Tongue (tissue), 3 donors: ENCODE measurements around the gene KRTAP9-9. TPM values are rescaled to one million over a fixed set of nuclear protein-coding genes. Genes with fewer than 3 reads are reported as not detected.
A peak's percentile ranks its signal among the peaks of the same experiment; 100 is the strongest.
"Not testable (repeated sequence)": the region's sequence is repeated elsewhere in the genome, so short reads cannot be mapped to it uniquely, and the experiment has no call there.

Experiments used
- DNase-seq: peaks from one replicate; pipeline ENCODE4 v3.0.0-alpha.2; 2015
- small RNA-seq: library from RNA; depleted of rRNA; stranded (forward); fragments of <200 nt; gene quantifications from one replicate; pipeline ENCODE3, GENCODE V24; 2014; ENCODE audit warnings: low replicate concordance
- total RNA-seq: library from RNA; depleted of rRNA; stranded (reverse); fragments of >200 nt; gene quantifications from one replicate; pipeline ENCODE4 v1.2.3, GENCODE V29; 2014

The KRTAP9-9 gene
- total RNA-seq, 1 donor from 2014 or later = not detected

DNA sequence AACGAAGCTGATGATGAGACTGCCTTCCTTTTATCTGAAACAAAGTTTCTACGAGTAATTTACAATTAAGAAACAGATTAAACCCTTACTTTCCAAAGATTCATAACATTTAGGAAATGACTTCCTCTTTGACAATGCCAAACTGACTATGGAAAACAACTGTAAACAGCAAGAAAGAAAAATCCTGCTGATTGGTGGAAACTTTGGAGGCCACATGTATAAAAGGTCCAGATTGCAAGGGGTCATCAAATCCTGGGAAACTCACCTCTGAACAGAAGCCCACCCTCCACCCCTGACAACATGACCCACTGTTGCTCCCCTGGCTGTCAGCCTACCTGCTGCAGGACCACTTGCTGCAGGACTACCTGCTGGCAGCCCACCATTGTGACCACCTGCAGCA, 9.9 kb downstream of the KRTAP9-9 start, which contains the start of gene KRTAP9-6:
KRTAP9-6 (plus strand) TSS at position 301 of the 400 bp plus-strand sequence; CDS start at position 301, 0 bp downstream.
- no peak for DNase-seq

DNA sequence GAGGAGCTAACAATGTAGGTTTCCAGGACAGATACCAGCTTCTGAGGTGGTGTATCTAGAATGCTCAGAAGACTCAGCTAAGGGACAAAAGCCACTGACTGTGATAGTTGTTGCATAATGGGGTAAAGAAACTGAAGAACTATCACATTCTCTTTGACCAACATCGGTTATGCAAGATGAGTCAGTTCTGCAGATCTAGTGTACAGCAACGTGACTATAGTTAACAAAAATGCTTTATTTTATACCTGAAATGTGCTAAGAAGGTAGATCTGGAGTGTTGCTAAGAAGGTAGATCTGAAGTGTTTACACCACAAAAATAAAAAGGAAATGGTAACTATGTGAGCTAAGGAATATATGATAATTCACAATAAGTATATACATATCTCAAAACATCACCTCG, 12.5 kb downstream of the KRTAP9-9 start:
- no peak for DNase-seq

DNA sequence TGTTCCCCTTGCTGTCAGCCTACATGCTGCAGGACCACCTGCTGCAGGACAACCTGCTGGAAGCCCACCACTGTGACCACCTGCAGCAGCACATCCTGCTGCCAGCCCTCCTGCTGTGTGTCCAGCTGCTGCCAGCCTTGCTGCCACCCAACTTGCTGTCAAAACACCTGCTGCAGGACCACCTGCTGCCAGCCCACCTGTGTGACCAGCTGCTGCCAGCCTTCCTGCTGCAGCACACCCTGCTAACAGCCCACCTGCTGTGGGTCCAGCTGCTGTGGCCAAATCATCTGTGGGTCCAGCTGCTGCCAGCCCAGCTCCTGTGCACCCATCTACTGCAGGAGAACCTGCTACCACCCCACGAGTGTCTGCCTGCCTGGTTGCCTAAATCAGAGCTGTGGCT, 16.1 kb downstream of the KRTAP9-9 start:
- DNase-seq = not testable (repeated sequence)

DNA sequence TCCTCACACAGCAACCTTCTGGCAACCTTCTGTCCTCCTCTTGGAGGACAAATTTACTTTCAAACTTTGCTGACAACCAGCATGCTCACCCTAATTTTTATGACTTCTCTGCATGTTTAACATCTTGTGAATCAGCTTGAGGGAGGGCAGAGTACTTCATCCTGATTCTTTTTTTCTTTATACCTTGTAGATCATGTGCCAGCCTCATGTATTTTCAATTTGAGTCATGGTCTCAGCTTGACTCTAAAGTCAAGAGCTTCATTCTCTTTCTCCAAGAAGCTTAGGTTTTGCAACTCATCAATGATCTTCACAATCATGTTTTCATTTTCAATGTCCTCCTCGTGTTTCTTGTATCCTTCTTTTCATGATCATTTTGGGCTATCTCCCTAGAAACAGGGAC, 16.7 kb downstream of the KRTAP9-9 start:
- no peak for DNase-seq

DNA sequence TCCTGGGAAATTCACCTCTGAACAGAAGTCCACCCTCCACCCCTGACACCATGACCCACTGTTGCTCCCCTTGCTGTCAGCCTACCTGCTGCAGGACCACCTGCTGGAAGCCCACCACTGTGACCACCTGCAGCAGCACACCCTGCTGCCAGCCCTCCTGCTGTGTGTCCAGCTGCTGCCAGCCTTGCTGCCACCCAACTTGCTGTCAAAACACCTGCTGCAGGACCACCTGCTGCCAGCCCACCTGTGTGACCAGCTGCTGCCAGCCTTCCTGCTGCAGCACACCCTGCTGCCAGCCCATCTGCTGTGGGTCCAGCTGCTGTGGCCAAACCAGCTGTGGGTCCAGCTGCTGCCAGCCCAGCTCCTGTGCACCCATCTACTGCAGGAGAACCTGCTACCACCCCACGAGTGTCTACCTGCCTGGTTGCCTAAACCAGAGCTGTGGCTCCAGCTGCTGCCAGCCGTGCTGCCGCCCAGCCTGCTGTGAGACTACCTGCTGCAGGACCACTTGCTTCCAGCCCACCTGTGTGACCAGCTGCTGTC, 20.5 kb downstream of the KRTAP9-9 start, which contains the start of gene KRTAP9-7:
KRTAP9-7 (plus strand) TSS at position 51 of the 543 bp plus-strand sequence; CDS start at position 51, 0 bp downstream.
- not testable (repeated sequence) for DNase-seq

DNA sequence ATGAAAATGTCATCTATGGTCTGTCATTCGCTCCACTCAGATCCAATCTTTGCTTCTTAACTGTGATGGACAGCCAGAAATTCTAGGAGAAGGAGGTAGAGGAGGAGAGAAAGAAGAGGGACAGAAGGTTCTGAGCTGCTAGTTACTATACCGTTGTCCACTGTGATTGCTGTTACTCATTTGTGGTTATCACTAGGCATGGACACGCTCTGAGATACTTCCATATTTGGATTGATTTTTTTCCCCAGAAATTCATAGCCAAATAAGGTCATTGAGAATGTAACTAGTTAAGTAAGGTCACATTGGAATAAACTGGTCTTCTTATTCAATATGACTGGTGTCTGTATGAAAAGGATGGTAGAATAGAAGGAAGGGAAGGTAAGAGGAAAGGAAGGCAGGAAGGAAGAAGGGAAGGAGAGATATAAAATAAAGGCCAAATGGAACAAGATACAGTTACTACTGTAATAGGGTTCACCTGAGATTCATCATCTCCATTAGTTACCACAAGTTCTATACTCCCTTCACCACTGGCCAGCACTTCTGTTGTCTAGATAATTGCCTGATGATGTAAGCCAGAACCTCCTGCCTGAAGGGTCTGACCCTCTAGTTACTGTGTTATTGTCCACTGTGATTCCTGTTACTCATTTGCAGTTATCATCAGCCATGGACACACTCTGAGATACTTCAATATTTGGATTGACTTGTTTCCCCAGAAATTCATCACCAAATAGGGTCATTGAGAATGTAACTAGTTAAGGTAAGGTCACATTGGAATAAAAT, 23.2 kb downstream of the KRTAP9-9 start:
- no peak for DNase-seq

DNA sequence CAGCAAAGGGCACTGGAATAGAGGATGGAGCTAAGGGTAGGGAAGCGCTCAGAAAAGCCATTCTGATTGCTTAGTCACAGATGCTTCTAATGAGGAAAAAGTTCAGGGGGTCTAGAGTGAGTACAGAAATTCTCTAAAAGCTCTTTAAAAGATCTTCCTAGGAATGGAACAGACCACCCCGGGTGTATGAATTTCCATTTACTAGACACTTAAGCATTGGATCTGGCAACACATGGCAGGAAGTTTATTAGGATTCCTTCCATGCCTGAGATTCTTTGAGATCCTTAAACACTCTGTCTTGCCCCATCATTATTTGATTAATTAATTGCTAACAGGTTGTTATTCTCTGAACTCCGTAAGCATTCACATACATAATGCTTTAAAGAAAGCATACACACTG, 28.9 kb downstream of the KRTAP9-9 start:
- DNase-seq = no peak

DNA sequence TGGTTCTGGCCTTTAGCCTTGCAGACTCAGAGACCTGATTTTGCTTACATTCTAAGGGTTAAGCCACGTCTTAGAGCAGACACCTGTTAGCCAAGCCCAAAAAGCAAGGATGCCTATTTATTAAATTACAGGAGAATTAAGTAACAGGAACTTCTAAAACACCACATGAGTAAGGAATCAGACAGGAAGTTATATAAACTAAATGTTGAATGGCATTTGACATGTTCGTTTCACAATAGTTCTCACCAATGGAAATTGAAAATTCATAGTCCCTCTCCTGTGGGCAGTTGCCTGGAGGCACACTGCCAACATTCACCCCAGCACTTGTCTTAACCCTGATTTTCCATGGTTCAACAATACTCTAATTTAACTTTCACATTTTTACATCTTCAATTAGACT, 29.4 kb downstream of the KRTAP9-9 start:
- DNase-seq = peak; percentile 0

DNA sequence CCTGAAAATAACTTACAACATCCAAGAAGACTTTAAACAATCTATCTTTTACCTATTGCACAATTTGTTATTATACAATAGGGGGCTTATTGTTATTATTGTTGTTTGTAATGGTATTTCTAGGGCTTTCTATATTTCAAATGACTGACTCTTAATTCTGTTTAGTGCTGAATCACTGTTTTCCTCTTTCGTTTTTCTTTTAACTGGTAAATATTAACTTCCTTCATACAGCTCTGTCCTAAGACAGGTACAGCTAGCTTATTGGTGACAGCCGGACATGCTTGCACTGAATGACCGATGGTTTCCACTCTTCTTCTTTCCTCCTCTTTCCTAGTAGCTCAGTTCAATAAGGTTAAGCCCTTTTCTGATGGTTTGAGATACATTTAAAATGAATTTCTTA, 31.9 kb downstream of the KRTAP9-9 start:
- no peak for DNase-seq

DNA sequence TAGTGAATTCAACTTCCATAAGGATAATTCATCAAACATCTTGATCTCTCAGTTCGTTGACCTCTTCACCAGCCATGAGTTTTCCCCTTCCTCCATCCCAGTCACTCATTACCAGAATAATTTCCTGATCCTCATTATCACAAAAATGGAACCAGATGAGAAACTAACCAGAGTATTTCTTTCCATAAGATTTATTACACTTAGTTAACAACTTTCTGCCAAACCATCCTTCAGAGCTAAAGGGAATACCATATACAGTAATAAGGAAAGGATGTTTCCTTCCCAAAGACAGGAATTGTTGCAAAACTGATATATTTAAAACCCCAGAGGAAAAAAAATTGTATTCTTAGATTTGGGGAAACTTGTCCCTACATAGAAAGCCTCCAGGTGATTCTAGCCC, 38.8 kb downstream of the KRTAP9-9 start:
- no peak for DNase-seq

DNA sequence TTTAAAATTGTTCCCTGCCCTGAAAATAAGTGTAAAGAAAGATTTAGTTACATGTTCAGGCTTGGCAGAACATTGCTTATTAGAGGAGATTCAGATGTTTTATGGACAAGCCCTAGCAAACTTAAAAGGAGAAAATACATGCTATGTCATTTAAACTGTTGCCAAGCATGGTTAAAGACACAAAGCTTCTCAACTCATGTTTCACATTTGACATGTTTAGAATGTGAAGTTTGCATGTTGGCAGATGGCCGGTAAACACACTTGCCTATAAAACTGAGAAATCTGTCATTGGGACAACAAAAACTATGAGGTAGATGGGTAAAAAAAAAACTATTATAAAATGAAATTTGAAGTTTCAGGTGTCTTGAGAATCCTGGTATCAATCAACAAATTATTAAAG, 41.7 kb downstream of the KRTAP9-9 start:
- peak; percentile 58 for DNase-seq

DNA sequence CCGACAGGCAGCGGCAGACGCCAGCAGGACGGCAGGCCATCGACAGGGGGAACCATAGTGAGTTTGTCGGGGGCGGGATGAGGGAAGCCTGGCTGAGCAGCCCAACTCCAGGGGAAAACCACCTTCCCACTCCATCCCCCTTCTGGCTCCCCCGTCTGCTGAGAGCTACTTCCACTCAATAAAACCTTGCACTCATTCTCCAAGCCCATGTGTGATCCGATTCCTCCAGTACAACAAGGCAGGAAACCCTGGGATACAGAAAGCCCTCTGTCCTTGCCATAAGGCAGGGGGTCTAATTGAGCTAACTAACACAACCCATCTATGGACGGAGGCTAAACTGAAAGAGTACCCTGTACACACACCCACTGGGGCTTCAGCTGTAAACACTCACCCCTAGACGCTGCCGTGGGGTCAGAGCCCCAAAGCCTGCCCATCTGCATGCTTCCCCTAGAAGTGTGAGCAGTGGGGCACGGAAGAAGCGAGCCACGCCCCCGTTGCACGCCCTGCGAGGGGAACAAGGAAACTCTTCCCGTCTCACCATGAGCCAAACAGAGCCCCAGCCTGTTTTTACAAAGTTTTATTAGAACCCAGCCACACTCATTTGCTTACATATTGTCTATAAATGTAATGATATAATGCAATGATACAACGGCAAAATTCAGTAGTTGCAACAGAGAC, 43.4 kb downstream of the KRTAP9-9 start:
- no peak for DNase-seq

DNA sequence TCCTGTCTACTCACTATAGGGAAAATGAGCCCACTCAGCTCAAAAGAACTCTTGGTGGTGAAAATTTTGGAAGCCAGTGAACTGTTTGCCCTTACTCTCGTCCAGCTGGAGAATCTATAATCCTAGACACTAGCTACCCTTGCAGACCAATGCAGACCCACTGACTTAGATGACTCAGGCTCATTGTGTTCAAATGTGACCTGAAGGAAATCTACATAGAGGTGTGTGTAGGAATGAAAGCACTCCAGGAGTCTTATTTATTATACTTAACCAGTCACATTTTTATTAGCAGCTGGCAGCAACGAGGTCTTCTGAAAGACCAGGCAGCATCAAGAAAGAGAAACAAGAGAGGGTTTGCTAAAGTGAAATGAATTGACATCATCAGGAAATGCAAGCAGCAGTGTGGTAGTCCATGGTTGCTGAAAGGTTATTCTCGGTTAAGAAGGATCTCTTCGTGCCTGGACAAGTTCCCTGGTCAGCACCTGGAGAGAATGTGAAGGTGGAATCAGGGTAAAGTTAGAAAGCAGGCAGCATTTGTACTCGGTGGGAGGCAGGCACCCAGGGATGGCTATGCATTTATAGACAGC, 46.1 kb downstream of the KRTAP9-9 start:
- DNase-seq = no peak

DNA sequence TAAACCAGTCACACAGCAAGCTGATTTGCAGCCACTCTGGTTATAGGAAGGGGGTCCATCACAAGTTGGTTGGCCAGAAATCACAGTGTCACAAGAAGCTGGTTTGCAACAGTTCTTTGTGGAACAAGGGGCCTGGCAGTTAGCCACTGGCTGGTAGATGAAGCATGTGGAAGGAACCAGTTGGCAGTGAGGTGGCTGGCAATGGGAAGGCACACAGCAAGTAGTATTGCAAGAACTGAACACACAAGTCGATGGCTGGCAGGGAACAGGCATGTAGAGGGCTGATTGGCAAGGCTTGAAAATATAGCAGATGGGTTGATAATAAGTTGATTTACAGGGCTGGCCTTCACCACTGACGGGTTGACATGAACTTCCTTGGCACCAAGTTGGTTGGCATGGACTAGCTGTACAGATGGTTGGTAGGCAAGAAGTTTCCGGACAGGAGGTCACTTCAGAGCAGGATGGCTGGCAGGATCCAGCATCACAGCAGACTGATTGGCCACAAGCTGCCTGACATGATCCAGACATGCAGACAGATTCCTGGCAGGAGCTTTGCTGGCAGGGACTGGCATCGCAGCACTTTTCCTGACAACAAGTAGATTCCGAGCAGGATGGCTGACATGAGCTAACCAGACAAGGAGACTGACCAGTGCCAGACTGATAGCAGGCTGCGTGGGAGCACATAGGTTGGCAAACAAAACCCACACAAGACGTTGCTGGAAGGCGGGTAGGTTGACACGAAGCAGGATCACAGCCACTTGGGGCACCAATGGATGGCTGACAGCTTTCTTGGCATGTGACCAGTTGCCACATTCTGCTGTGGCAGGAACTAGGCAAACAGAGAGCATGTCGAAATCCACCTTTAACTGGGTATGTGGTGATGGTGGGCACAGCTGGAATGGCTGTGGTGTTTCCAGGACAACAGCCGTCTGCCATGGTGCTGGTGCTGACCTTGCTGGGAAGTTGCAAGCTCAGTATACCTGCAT, 47.0 kb downstream of the KRTAP9-9 start, which contains the start of gene KRTAP29-1:
KRTAP29-1 (minus strand) TSS at position 936 of the 986 bp plus-strand sequence; CDS start at position 936, 0 bp downstream.
- DNase-seq = no peak

DNA sequence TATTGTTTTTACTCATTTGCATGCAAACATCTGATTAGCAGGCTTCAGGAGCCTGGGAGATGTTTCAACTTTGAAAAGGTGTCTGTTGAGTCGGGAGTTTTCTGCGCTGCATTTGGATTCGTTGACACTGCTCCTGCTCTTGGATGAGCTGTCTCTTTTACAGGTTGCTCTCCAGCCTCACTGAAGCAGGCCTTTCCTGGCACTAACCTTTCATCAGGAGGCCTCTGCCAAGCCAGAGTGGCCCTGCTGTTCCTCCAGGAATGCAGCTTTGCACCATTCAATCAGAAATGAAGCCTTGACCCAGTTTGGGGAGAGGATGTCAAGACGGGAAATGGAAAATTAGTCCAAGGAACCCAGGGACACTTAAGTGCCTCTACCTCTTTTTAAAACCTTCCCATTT, 47.8 kb downstream of the KRTAP9-9 start:
- DNase-seq = no peak

DNA sequence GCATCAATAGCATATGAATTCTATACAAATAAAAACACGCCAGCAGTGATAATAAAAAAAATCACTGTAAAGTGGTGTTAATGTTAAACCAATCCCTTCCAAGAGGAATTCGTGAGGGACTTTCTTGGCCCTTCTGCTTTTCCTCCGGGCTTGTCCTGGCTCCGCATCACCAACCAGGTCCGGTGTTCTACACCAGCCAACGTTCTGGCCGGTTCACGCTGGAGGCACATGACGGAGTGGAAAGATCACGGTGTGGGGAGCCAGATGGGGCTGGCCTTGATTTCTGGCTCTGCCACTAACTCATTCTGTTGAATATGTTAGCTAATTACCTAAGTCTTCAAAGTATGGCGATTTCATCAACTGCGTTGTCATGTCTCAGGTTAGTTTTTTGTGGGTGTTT, 48.9 kb downstream of the KRTAP9-9 start:
- DNase-seq = no peak

Small RNA genes lying within 50 kb of the gene (small RNA-seq; reads per million reads assigned to genes)
- not detected for gene KRTAP9-10P

Other genes starting within 250 kb of the KRTAP9-9 start
- not detected for gene KRTAP3-1, start 246.3 kb upstream of the KRTAP9-9 start, total RNA-seq
- not detected for gene KRTAP1-5, start 228.2 kb upstream of the KRTAP9-9 start, total RNA-seq
- not detected for gene KRTAP1-4, start 225.2 kb upstream of the KRTAP9-9 start, total RNA-seq
- not detected for gene KRTAP1-3, start 220.5 kb upstream of the KRTAP9-9 start, total RNA-seq
- not detected for gene KRTAP1-1, start 213.9 kb upstream of the KRTAP9-9 start, total RNA-seq
- gene KRTAP2-1, start 208.1 kb upstream of the KRTAP9-9 start, total RNA-seq = not detected
- not detected for gene KRTAP2-2, start 200.2 kb upstream of the KRTAP9-9 start, total RNA-seq
- gene KRTAP2-3, start 195.3 kb upstream of the KRTAP9-9 start, total RNA-seq = not detected
- gene KRTAP2-4, start 189.5 kb upstream of the KRTAP9-9 start, total RNA-seq = not detected
- not detected for gene KRTAP4-7, start 171.2 kb upstream of the KRTAP9-9 start, total RNA-seq
- gene KRTAP4-8, start 157.2 kb upstream of the KRTAP9-9 start, total RNA-seq = not detected
- gene KRTAP4-16, start 153.2 kb upstream of the KRTAP9-9 start, total RNA-seq = not detected
- not detected for gene KRTAP4-9, start 150.0 kb upstream of the KRTAP9-9 start, total RNA-seq
- not detected for gene KRTAP4-11, start 137.0 kb upstream of the KRTAP9-9 start, total RNA-seq
- gene KRTAP4-12, start 131.2 kb upstream of the KRTAP9-9 start, total RNA-seq = not detected
- gene KRTAP4-6, start 114.8 kb upstream of the KRTAP9-9 start, total RNA-seq = not detected
- gene KRTAP4-5, start 105.6 kb upstream of the KRTAP9-9 start, total RNA-seq = not detected
- not detected for gene KRTAP4-4, start 94.6 kb upstream of the KRTAP9-9 start, total RNA-seq
- not detected for gene KRTAP4-3, start 87.2 kb upstream of the KRTAP9-9 start, total RNA-seq
- gene KRTAP4-2, start 77.2 kb upstream of the KRTAP9-9 start, total RNA-seq = not detected
- gene KRTAP4-1, start 70.5 kb upstream of the KRTAP9-9 start, total RNA-seq = not detected
- not detected for gene KRTAP9-1, start 65.5 kb upstream of the KRTAP9-9 start, total RNA-seq
- not detected for gene KRTAP9-2, start 28.7 kb upstream of the KRTAP9-9 start, total RNA-seq
- gene KRTAP9-3, start 22.9 kb upstream of the KRTAP9-9 start, total RNA-seq = not detected
- gene KRTAP9-8, start 17.4 kb upstream of the KRTAP9-9 start, total RNA-seq = not detected
- gene KRTAP9-4, start 5.7 kb upstream of the KRTAP9-9 start, total RNA-seq = not detected
- gene KRTAP9-6, start 10.0 kb downstream of the KRTAP9-9 start, total RNA-seq = not detected
- not detected for gene KRTAP9-7, start 20.3 kb downstream of the KRTAP9-9 start, total RNA-seq
- gene KRTAP29-1, start 47.5 kb downstream of the KRTAP9-9 start, total RNA-seq = not detected
- not detected for gene KRTAP16-1, start 53.9 kb downstream of the KRTAP9-9 start, total RNA-seq
- gene KRTAP17-1, start 60.3 kb downstream of the KRTAP9-9 start, total RNA-seq = 1.0 TPM
- gene KRT33A, start 95.4 kb downstream of the KRTAP9-9 start, total RNA-seq = not detected
- 0.21 TPM for gene KRT33B, start 114.4 kb downstream of the KRTAP9-9 start, total RNA-seq
- gene KRT34, start 126.9 kb downstream of the KRTAP9-9 start, total RNA-seq = 0.51 TPM
- 6.1 TPM for gene KRT31, start 142.2 kb downstream of the KRTAP9-9 start, total RNA-seq
- not detected for gene KRT37, start 169.2 kb downstream of the KRTAP9-9 start, total RNA-seq
- not detected for gene KRT38, start 185.6 kb downstream of the KRTAP9-9 start, total RNA-seq
- not detected for gene KRT32, start 212.0 kb downstream of the KRTAP9-9 start, total RNA-seq
- gene KRT35, start 225.8 kb downstream of the KRTAP9-9 start, total RNA-seq = not detected
- gene KRT36, start 234.5 kb downstream of the KRTAP9-9 start, total RNA-seq = not detected